Activated CD4-positive, alpha-beta T cell treated with anti-CD3 and anti-CD28 coated beads for 1 hour (primary cell): ENCODE results near the gene WDR18.

Source experiments
- DNase-seq: peaks from one replicate; pipeline ENCODE4 v3.0.0-alpha.2; 2020

The WDR18 gene

DNA sequence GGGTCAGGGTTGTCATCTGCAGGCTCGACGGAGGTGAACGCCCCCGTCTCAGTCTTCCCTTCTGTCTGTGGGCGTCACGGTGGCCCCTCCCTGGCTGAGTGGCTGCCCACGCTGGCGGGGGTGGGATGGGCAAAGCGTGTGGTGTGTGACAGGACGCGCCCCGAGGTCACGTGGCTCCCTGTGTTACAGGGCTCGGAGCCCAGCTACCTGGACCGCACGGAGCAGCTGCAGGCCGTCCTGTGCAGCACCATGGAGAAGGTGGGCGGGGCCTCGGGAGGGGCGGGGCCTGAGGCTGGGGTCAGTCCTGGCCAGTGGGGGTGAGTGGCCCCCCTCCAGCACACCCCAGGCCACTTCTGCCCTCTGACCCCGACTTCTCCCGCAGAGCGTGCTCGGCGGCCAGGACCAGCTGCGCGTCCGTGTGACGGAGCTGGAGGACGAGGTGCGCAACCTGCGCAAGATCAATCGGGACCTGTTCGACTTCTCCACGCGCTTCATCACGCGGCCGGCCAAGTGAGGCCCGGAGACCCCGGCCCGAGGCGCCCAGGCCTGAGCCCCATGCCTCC lies 9.8 kb downstream of the WDR18 start:
- DNase-seq = no peak

DNA sequence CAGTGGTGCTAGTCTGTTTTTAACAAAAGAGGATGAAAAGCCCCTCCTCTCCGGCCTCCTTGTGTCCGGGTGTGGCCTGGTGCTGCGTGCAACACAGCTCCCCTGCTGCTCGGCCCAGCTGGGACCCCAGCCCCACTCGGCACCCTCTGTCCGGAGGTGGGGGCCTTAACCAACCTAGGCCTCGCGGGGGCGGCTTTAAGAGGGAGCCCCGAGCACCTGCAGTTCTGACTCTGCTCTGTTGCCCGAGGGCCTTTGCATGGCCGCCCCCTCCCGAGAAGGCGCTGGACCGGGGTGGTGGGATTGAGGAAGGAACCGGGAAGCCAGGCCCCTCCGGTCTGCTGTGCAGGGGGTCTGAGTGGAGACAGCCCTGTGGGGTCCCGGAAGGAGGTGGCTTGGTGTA lies 10.4 kb downstream of the WDR18 start:
- DNase-seq = no peak

DNA sequence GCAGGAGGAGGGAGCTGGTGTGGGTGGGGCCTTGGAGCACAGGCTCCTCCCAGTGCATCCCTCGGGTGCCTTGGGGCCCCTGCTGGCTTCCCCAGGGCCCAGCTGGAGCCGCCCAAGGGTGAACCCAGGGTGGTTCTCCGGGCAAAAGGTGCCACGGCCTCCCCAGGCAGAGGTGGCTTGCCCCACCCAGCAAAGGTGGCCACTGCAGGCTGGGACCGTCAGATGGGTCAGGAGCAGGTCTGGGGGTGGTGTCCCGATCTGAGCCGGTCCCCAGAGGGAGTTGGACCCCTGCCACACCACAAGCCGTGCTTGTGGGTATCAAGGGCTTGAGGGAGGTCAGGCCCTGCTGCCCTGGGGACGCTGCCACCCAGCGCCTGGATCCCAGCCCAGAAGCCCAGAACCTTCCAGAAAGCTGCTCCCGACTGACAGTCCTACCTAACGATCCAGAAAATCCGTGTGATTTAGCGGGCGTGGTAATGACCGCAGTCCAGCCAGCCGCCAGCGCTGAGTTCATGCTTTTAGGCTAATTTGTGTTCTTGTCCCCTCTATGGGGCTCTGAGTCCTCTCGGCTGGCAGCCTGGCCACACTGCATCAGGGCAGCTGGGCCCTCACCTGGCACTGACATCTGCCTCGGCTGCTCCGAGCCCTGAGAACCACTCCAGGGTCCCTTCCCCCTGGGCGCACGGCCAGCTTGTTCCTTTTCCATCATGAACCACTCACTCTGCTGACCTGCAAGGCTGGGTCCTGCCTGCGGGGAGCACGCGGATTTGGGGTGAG lies 11.1 kb downstream of the WDR18 start:
- no peak for DNase-seq

DNA sequence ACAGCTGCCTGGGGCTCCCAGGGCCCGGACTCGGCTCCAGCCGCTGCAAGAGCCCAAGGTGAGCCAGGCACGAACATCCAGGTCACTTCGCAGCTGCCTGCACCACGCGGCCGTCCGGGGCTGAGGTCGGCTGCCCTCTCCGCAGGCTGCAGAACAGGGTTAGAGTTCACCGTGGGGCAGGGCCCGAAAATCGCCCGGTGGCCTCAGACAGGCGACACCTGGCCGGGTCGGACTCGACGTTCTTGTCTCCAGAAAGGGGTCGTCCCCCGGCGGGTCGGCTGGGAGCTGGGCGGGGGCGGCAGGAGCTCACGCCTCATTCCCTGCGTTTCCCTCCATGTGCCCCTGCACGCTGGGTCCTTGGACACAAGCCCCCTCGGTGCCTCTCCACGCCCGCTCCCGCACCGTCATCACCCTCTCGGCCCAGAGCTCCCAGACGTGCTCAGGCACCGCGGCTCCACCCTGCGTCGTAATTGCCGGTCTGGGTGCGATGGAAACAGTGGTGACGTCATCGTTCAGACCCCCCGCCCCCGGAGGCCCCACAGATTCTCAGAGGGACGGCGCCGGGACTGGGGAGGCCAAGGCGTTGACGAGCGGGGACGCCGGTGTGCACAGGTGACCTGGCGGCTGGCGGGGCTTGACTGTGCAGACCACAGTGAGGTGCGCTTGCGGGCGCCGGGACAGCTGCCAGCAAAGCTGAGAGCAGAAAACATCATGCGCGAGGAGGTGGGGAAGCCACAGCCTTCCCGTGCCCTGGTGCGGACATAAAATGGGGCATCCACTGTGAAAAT lies 12.1 kb downstream of the WDR18 start:
- DNase-seq = peak; percentile 51

DNA sequence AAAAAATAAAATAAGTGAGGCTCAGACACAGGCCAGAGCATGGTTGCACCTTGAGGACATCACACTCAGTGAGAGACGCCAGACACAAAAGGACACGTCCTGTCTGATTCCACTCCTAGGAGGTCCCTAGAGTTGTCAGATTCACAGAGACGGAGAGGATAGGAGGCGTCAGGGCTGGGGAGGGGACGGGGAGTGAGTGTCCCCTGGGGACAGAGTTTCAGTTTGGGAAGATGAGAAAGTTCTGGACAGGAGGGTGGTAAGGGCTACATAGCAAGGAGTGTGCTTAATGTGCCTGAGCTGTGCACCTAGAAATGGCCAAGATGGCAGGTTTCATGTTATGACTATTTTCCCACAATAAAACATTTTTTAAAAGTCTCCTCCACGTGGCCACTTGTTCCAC lies 13.9 kb downstream of the WDR18 start:
- DNase-seq = no peak

DNA sequence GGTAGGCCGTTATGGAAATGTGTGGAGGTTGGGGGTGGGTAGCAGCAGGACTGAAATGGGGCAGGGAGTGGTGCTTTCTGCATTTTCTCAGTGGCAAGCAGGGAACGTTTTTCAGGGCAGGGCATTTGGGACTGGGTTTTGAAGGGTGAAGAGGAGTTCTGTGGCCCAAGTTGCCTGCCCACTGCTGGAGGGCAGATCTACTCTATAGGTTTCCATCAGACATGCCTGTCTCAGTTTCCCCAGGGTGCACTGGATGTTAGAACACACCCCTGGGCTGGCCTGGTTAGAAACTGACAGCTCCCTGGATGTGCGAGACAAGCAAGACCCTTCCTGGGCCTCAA lies 15.2 kb downstream of the WDR18 start:
- DNase-seq = no peak

DNA sequence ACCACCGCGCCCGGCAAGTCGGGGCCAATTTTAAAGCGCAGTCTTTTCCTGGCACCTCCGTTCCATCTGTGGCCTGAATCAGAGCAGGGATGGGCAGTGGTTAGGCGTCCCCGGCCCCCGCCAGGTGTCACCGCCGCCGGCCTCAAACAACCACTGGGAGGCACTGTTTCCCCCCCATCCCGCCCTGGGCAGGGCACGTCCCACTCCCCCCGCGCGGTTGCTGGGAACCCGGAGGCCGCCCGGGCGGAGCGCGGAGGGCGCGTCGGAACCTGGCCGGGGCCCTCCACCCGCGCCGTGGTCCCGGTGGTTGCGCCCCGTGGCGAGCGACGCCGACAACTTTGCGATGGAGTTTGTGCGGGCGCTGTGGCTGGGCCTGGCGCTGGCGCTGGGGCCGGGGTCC lies 15.9 kb downstream of the WDR18 start, which contains the start of gene GRIN3B:
TSS of gene GRIN3B (plus strand) at position 325 of the 400 bp plus-strand sequence. CDS start at position 344, 19 bp downstream.
- peak; percentile 37 for DNase-seq

DNA sequence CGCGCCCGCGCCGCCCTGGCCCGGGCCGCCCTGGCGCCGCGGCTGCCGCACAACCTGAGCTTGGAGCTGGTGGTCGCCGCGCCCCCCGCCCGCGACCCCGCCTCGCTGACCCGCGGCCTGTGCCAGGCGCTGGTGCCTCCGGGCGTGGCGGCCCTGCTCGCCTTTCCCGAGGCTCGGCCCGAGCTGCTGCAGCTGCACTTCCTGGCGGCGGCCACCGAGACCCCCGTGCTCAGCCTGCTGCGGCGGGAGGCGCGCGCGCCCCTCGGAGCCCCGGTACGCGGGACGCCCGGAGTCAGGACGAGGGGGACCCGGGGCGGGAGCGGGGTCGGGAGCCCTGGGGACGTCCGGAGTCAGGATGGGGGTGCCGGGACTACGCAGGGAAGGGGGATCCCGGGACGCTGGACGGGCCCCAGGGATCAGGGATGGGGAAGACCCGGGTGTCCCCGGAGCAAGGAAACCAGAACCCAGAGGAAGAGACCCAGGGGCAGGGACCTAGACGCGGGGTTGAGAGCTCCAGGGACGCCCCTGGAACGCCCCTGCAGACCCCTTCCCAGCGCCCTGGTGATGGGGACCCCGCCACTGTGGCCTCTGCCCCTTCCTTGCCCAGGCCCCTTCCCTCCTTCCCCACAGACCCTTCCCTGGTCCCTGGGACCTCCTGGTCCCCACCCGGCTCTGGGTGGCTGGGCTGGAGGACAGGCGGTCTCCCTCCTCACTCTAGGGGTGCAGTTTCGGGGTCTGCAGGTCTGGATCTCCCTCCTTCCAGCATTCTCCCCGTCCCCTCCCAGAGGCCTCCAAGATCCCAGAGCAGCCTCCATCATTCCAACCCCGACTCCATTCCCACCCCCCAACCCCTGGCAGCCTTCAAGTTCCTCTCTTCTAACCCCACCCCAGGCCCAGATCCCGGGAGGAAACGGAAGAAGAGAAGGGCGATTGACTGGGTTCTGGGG lies 16.7 kb downstream of the WDR18 start:
- DNase-seq = no peak

DNA sequence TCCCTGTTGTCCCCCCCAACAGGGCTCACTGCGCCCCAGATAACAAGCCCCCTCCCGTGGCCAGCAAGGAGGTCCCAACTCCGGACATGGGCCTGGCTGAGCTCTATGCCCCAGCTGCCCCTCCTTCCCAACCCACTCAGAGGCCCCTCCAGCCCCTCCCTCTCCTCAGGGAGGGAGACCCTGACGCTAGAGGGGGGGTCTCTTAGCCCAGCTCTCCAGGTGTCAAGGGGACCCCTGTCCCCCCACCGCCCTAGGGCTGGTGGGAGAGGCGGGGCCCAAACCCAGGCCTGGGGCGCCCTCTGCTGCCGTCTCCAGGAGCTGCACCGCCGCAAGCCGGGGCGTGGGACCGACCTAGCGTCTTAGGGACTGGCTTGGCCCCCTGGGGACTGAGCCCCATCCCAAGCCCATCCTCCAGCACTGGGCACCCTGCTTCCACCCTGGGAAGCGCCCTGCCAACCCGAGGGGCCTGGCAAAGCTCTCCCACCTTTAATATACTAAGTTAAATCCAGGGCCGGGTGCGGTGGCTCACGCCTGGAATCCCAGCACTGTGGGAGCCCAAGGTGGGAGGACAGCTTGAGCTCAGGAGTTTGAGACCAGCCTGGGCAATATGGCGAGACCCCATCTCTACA lies 17.5 kb downstream of the WDR18 start:
- DNase-seq = peak; percentile 60

DNA sequence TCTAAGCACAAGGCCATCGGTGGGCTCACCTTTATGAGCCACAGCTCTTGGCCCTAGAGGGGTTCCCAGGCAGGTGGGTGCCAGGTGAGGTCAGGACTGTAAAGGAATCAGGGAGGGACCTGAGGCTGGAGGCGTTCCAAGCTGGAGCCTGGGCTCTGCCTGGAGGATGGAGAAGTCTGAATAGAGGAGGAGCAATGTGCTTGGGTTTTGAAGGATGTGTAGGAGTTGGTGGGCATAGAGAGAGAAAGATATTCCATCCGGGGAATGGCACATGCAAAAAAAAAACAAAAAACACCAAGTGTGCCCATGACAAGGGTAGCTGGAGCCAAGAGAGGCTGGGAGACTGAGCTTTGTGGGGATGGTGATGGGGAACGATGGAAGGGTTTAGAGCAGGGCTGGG lies 18.5 kb downstream of the WDR18 start:
- DNase-seq = no peak

DNA sequence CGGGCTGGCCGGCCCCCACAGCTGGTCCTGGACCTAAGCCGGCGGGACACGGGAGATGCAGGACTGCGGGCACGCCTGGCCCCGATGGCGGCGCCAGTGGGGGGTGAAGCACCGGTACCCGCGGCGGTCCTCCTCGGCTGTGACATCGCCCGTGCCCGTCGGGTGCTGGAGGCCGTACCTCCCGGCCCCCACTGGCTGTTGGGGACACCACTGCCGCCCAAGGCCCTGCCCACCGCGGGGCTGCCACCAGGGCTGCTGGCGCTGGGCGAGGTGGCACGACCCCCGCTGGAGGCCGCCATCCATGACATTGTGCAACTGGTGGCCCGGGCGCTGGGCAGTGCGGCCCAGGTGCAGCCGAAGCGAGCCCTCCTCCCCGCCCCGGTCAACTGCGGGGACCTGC lies 19.1 kb downstream of the WDR18 start:
- no peak for DNase-seq

DNA sequence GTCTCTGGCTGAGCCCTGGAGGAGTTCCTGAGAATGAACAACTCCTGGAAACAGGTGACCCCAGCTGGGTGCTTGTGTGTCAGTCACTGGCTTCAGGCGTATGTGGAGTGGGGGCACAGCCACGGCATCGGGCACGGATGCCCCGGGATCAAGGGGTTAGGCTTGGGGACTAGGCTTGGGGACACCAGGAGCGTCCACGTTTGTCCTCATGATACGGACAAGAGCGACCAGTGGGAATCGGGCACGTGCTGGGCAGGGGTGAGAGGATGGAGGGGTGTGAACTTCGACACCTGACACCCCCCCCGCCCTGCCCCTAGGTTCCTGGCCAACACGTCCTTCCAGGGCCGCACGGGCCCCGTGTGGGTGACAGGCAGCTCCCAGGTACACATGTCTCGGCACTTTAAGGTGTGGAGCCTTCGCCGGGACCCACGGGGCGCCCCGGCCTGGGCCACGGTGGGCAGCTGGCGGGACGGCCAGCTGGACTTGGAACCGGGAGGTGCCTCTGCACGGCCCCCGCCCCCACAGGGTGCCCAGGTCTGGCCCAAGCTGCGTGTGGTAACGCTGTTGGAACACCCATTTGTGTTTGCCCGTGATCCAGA lies 20.2 kb downstream of the WDR18 start:
- no peak for DNase-seq

DNA sequence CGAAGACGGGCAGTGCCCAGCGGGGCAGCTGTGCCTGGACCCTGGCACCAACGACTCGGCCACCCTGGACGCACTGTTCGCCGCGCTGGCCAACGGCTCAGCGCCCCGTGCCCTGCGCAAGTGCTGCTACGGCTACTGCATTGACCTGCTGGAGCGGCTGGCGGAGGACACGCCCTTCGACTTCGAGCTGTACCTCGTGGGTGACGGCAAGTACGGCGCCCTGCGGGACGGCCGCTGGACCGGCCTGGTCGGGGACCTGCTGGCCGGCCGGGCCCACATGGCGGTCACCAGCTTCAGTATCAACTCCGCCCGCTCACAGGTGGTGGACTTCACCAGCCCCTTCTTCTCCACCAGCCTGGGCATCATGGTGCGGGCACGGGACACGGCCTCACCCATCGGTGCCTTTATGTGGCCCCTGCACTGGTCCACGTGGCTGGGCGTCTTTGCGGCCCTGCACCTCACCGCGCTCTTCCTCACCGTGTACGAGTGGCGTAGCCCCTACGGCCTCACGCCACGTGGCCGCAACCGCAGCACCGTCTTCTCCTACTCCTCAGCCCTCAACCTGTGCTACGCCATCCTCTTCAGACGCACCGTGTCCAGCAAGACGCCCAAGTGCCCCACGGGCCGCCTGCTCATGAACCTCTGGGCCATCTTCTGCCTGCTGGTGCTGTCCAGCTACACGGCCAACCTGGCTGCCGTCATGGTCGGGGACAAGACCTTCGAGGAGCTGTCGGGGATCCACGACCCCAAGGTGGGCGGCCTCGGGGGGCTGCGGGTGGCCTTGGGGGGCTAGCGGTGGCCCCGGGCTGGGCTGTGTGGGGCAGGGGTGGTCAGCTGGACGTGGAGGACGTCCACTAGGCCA lies 20.9 kb downstream of the WDR18 start:
- DNase-seq = no peak

DNA sequence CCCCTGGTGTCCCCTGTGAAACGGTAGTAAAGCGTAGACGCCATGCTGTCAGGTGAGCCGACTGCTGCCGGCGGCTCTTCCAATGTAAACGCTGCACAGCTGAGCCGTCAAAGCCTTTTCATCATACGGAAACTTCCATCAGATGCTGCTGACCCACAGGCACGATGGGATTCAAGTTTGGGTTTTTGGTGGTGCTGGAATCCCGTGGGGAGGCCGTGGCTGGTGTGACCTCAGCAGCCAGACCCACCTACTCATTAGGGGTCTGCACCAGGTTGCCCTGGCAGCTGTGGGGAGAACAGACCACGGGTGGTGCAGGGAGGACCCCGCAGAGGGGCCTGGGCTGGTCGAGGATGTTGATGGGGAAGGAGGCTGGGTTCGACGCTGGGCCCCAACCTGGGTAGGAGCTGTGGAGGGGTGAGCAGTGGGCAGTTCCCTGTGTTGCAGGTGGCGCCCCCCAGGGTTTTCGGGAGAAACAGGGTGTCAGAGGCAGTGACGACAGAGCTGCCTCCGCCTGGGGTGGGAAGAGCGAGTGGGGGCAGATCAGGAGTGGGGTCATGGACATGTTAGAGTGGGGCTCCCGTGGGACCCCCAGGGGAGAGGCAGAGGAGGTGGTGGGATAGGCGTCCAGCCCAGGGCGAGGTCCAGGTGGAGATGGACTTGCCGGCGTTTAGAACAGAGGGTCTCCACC lies 22.7 kb downstream of the WDR18 start:
- DNase-seq = no peak

DNA sequence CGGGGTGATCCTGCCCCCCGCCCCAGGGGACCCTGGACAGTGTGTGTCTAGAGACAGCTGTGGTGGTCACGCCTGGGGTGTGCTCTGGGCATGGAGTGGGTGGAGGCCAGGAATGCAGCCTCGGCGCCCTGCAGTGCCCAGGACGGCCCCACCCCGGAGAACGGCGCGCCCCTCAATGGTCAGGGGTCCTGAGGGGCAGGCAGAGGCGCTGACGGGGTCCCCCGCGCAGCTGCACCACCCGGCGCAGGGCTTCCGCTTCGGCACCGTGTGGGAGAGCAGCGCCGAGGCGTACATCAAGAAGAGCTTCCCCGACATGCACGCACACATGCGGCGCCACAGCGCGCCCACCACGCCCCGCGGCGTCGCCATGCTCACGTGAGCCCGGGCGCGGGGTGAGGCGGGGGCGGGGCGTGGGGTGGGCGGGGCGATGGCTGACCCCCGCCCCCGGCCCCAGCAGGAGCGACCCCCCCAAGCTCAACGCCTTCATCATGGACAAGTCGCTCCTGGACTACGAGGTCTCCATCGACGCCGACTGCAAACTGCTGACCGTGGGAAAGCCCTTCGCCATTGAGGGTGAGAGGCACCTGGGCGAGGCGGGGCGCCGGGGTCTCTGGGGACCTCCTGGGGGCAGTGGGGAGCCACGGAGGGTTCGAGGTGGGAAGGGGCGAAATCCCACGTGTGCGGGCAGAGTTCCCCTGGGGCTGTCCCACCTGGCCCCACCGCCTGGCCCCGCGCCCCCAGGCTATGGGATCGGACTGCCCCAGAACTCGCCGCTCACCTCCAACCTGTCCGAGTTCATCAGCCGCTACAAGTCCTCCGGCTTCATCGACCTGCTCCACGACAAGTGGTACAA lies 23.5 kb downstream of the WDR18 start:
- DNase-seq = no peak

DNA sequence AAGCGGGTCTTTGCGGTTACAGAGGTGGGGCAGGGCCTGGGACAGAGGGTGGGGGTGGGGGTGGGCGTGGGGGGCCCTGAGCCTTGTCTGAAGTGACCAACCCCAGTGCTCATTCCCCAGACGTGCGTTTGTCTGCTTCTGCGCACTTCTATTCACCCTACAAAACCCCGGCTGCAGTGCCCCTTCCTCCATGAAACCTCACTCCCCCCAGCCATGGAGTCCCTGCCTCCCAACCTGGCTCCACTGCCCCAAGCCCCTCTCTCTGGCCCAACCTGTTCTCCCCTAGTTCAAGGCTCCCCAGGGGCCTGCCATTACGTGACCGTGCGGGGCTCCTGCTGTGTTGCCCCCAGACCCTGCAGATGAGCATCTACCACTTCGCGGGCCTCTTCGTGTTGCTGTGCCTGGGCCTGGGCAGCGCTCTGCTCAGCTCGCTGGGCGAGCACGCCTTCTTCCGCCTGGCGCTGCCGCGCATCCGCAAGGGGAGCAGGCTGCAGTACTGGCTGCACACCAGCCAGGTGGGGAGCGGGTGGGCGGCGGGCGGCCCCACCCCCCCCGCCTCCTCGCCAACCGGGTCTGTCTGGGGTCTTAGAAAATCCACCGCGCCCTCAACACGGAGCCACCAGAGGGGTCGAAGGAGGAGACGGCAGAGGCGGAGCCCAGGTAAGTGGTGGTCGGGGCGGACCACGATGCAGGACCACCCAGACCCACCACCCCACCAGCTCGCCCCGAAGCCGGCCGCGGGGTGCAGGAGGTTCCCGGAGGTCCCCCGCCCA lies 24.3 kb downstream of the WDR18 start:
- no peak for DNase-seq

DNA sequence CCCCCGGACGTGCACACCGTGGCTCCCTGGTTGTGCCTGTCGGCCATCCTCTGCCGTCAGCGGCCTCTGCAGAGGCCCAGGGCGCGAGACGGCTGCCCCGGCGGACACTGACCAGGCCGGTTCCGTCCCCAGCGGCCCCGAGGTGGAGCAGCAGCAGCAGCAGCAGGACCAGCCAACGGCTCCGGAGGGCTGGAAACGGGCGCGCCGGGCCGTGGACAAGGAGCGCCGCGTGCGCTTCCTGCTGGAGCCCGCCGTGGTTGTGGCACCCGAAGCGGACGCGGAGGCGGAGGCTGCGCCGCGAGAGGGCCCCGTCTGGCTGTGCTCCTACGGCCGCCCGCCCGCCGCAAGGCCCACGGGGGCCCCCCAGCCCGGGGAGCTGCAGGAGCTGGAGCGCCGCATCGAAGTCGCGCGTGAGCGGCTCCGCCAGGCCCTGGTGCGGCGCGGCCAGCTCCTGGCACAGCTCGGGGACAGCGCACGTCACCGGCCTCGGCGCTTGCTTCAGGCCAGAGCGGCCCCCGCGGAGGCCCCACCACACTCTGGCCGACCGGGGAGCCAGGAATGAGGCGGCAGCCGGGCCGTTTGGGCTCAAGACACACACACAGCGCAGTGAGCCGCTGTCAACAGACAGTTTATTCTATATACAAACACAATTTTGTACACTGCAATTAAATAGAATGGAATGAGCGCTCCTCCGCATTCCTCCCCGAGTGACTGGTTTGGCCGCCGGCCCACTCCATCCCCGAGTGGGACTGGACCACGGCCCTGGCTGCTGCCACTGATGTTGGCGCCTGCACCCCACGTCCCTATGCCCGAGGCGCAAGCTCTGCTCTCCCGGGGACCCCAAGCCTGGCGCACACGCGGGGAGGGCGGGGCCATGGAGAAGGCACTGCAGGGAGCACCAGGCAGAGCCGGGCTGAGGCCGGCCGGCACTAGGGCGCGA lies 25.2 kb downstream of the WDR18 start:
- DNase-seq = no peak
